HCT116 (cell line): ENCODE data around the gene BRAT1. TPM values are rescaled to one million over a fixed set of nuclear protein-coding genes. Genes with fewer than 3 reads are reported as not detected.
A peak's percentile ranks its signal among the peaks of the same experiment; 100 is the strongest.

Source experiments
- ATAC-seq: fragments of 200-7000 bp; cut with Tn5 transposase; 2 replicates; pipeline ENCODE4 v1.9.1; 2020; ENCODE audit warnings: mild to moderate bottlenecking, moderate library complexity
- BruUV-seq: library from RNA; stranded (reverse); fragments of 400-500 nt; replicated peaks from 2 replicates; lab custom pipeline; 2021; lab: Mats Ljungman, UMichigan
- CTCF ChIA-PET: fragments of 300-600 bp; sonication (Branson Sonifier 250); formaldehyde crosslinking; loops from one replicate; lab custom pipeline; 2021; ENCODE audit warnings: antibody characterized with exemption; lab: Charles Lee
- POLR2A ChIA-PET: fragments of 300-600, 350-600 bp; sonication (Branson Sonifier 250); formaldehyde crosslinking; loops from one replicate; lab custom pipeline; 2021; ENCODE audit warnings: antibody characterized with exemption; lab: Charles Lee
- RAD21 ChIA-PET, 2 experiments: fragments of 300-600 bp; sonication (Branson Sonifier 250); formaldehyde crosslinking; loops; one replicate each; lab custom pipeline; 2023; ENCODE audit warnings: low total read pairs in 2 of 2; ENCODE audit not compliant: uncharacterized antibody in 2 of 2, unreplicated experiment in 2 of 2, low non-redundant PET in 1 of 2; lab: Charles Lee
- DNase-seq: peaks from one replicate; pipeline ENCODE4 v3.0.0-alpha.2; 2010; ENCODE audit warnings: low read depth, low spot score
- H2AFZ ChIP-seq: fragments of 200-600 bp; shearing (Covaris generic), sonication (generic); 2 replicates; pipeline ENCODE4 v1.6.1; 2017; ENCODE audit warnings: low read depth, mixed run types, mixed read lengths, antibody characterized with exemption, low read length; ENCODE audit not compliant: poor library complexity, severe bottlenecking
- H3K27ac ChIP-seq: 2 replicates; pipeline ENCODE4 v1.5.1; 2012; ENCODE audit warnings: low read depth, low read length
- H3K27me3 ChIP-seq: fragments of 200-600 bp; sonication (generic); 2 replicates; pipeline ENCODE4 v1.6.1; 2016; ENCODE audit warnings: mixed run types, low read length, mixed read lengths; ENCODE audit not compliant: insufficient read depth
- H3K36me3 ChIP-seq, 2 experiments: fragments of 200-500 bp in 1 of 2; fragments of 200-600 bp in 1 of 2; sonication (Bioruptor generic) in 1 of 2; sonication (generic) in 1 of 2; 2 replicates each; pipeline versions ENCODE4 v1.5.1 to v1.6.1; 2014 to 2016; ENCODE audit warnings: low read length in 2 of 2, inconsistent platforms in 1 of 2, mixed read lengths in 1 of 2, mixed run types in 1 of 2; ENCODE audit not compliant: insufficient read depth in 2 of 2, control insufficient read depth in 1 of 2
- H3K4me1 ChIP-seq, 2 experiments: fragments of 200-600 bp in 1 of 2; sonication (generic) in 1 of 2; 2 replicates each; pipeline versions ENCODE4 v1.5.1 to v1.6.1; 2012 to 2017; ENCODE audit warnings: low read length in 2 of 2, inconsistent platforms in 1 of 2, mild to moderate bottlenecking in 1 of 2, mixed read lengths in 1 of 2, mixed run types in 1 of 2, moderate library complexity in 1 of 2; ENCODE audit not compliant: insufficient read depth in 2 of 2, control insufficient read depth in 1 of 2
- H3K4me2 ChIP-seq: fragments of 200-600 bp; sonication (generic); 2 replicates; pipeline ENCODE4 v1.6.1; 2017; ENCODE audit warnings: mixed run types, low read length, mixed read lengths
- H3K4me3 ChIP-seq, 2 experiments: fragments of 200-600 bp in 1 of 2; sonication (generic) in 1 of 2; replicated peaks in 1 of 2; 2 replicates each; pipeline ENCODE4 v1.5.1; 2011 to 2016; ENCODE audit warnings: low read length in 2 of 2, control low read depth in 1 of 2, low read depth in 1 of 2, mild to moderate bottlenecking in 1 of 2, mixed read lengths in 1 of 2, mixed run types in 1 of 2
- H3K79me2 ChIP-seq: fragments of 200-600 bp; sonication (generic); 2 replicates; pipeline ENCODE4 v1.6.1; 2017; ENCODE audit warnings: mild to moderate bottlenecking, mixed run types, low read length, moderate library complexity, mixed read lengths; ENCODE audit not compliant: insufficient read depth
- H3K9ac ChIP-seq: fragments of 200-600 bp; sonication (generic); 2 replicates; pipeline ENCODE4 v1.6.1; 2016; ENCODE audit warnings: low read length, mixed read lengths
- H3K9me2 ChIP-seq: fragments of 200-600 bp; sonication (generic), shearing (Covaris generic); 2 replicates; pipeline ENCODE4 v1.6.1; 2017; ENCODE audit warnings: mixed run types, mild to moderate bottlenecking, moderate library complexity; ENCODE audit not compliant: insufficient read depth
- H3K9me3 ChIP-seq, 2 experiments: fragments of 200-500 bp in 1 of 2; fragments of 200-600 bp in 1 of 2; sonication (Bioruptor generic) in 1 of 2; sonication (generic) in 1 of 2; 2 replicates each; pipeline ENCODE4 v1.6.1; 2014 to 2017; ENCODE audit warnings: low read length in 2 of 2, mixed read lengths in 2 of 2, inconsistent platforms in 1 of 2, low read depth in 1 of 2, mild to moderate bottlenecking in 1 of 2, mixed run types in 1 of 2, moderate library complexity in 1 of 2; ENCODE audit not compliant: control insufficient read depth in 1 of 2, insufficient read depth in 1 of 2
- H4K20me1 ChIP-seq: fragments of 200-600 bp; sonication (generic), shearing (Covaris generic); 2 replicates; pipeline ENCODE4 v1.6.1; 2017; ENCODE audit warnings: mixed run types, mild to moderate bottlenecking, moderate library complexity; ENCODE audit not compliant: insufficient read depth
- CBX3 ChIP-seq: IDR thresholded peaks from 2 replicates; pipeline ENCODE4 v1.6.1; 2012; ENCODE audit warnings: low read depth
- CTCF ChIP-seq, 3 experiments: fragments of 200-600 bp in 1 of 3; sonication (generic) in 1 of 3; IDR thresholded peaks in 2 of 3; conservative IDR thresholded peaks in 1 of 3; 2 replicates each; pipeline ENCODE4 v1.5.1; 2012 to 2017; ENCODE audit warnings: low read depth in 2 of 3, low read length in 2 of 3, antibody characterized with exemption in 1 of 3, borderline replicate concordance in 1 of 3, control low read depth in 1 of 3, mild to moderate bottlenecking in 1 of 3, mixed read lengths in 1 of 3, mixed run types in 1 of 3, moderate library complexity in 1 of 3; ENCODE audit not compliant: insufficient read depth in 1 of 3
- FOSL1 ChIP-seq: IDR thresholded peaks from 2 replicates; pipeline ENCODE4 v1.6.1; 2012; ENCODE audit warnings: low read depth
- JUND ChIP-seq: IDR thresholded peaks from 2 replicates; pipeline ENCODE4 v1.6.1; 2012
- REST ChIP-seq: IDR thresholded peaks from 2 replicates; pipeline ENCODE4 v1.6.1; 2012; ENCODE audit warnings: low read depth
- SIN3A ChIP-seq: IDR thresholded peaks from 2 replicates; pipeline ENCODE4 v1.6.1; 2012; ENCODE audit warnings: low read depth
- SP1 ChIP-seq: IDR thresholded peaks from 2 replicates; pipeline ENCODE4 v1.6.1; 2012; ENCODE audit warnings: low read depth
- TCF7L2 ChIP-seq: IDR thresholded peaks from 2 replicates; pipeline ENCODE4 v1.7.0; 2011; ENCODE audit warnings: borderline replicate concordance, inconsistent platforms; ENCODE audit not compliant: insufficient read depth, insufficient read length; ENCODE audit errors: extremely low read depth
- ZFX ChIP-seq: fragments of 450-650 bp; IDR thresholded peaks from 2 replicates; pipeline ENCODE4 v1.6.1; 2017
- ZNF274 ChIP-seq: fragments of 200-500 bp; sonication (Bioruptor generic); IDR thresholded peaks from 2 replicates; pipeline ENCODE4 v1.6.1; 2014; ENCODE audit warnings: mild to moderate bottlenecking, low read depth, low read length, inconsistent platforms
- intact Hi-C: fragments of 100-400 bp; cut with micrococcal nuclease; formaldehyde crosslinking; loops from 2 replicates; pipeline ENCODE4 v1.10.0; 2022
- total RNA-seq: library from RNA; stranded (reverse); gene quantifications from one replicate; pipeline ENCODE4 v1.2.1, GENCODE V29; 2021; ENCODE audit not compliant: unreplicated experiment
- TF ChIP-seq, protein P1 (sequence below): IDR thresholded peaks from 2 replicates; pipeline ENCODE4 v1.6.1; 2012

The BRAT1 gene
- total RNA-seq, 1 experiment from 2014 or later, result 47.6 TPM

- no peaks in the 10 kb centered on the region for H3K9me3 ChIP-seq
- peak overlapping the region; percentile 55 for H2AFZ ChIP-seq
- H4K20me1 ChIP-seq, result no peaks in the 10 kb centered on the region
- DNase-seq, result peak; percentile 56
- peaks cover 3 to 10% of the 10 kb centered on the region in 2 experiments; a peak in 1 of 4 replicates for H3K36me3 ChIP-seq
- H3K4me1 ChIP-seq, result peaks cover 19 to 22% of the 10 kb centered on the region in 2 experiments
- BruUV-seq, result no TSS peak
- ATAC-seq, result peak; percentile 82
- intact Hi-C loops, result no loop called here
- peak overlapping the region; percentile 57 for H3K27ac ChIP-seq
- CTCF ChIA-PET, result interaction anchor here (0.7 to 1.0 kb wide), 2 partner anchors 10 to 17 kb away, joined by 3 read pairs; partner anchors contain the start of gene BRAT1
- H3K4me2 ChIP-seq, result peak overlapping the region; percentile 79
- TF ChIP-seq ZFX, result no peak
- TF ChIP-seq FOSL1, result peak; percentile 91
- no peak for TF ChIP-seq REST
- TF ChIP-seq, protein P1, sequence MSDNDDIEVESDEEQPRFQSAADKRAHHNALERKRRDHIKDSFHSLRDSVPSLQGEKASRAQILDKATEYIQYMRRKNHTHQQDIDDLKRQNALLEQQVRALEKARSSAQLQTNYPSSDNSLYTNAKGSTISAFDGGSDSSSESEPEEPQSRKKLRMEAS, result peak; percentile 86; the same call in 1 of the 2 replicates
- no peak for TF ChIP-seq ZNF274
- peak; percentile 86 for TF ChIP-seq JUND
- peak; percentile 64; the same call in 1 of the 2 replicates for TF ChIP-seq SP1
- no peak for TF ChIP-seq TCF7L2
- TF ChIP-seq CTCF (IDR thresholded peaks at IDR 0.05 in 2 of 3, conservative IDR thresholded peaks at IDR 0.05 in 1 of 3; ENCODE audit: borderline replicate concordance in 1 of 3, insufficient read depth in 1 of 3, low read depth in 2 of 3, low read length in 2 of 3), result no peak
- TF ChIP-seq CBX3, result no peak; the same call in 1 of the 2 replicates
- peak; percentile 65 for TF ChIP-seq SIN3A
- peak overlapping the region; percentile 24 to 42 for H3K4me3 ChIP-seq
- peak overlapping the region; percentile 56 for H3K9ac ChIP-seq
- RAD21 ChIA-PET, result interaction anchor here in 1 of 2 experiments (0.9 kb wide), 1 partner anchor 109 kb away, joined by 3 read pairs; no protein-coding TSS in a partner anchor
- POLR2A ChIA-PET, result no interaction called here
- no peaks in the 10 kb centered on the region for H3K9me2 ChIP-seq
- no peaks in the 10 kb centered on the region; the same call in 1 of the 2 replicates for H3K79me2 ChIP-seq
- H3K27me3 ChIP-seq, result no peaks in the 10 kb centered on the region
Measured at GRCh38 chr7:2572101-2572842, 16.9 kb upstream of the BRAT1 start.
